HEK293 (cell line): ENCODE measurements around the gene MMP24.

Experiments used
- CTCF ChIA-PET: fragments of 350-600 bp; formaldehyde crosslinking; extraction: SDS; loops from one replicate; lab custom pipeline; 2021; ENCODE audit warnings: antibody characterized with exemption; lab: Yijun Ruan, JAX
- POLR2A ChIA-PET: fragments of 300-600 bp; formaldehyde crosslinking; extraction: SDS; loops from one replicate; lab custom pipeline; 2020; ENCODE audit warnings: antibody characterized with exemption, inconsistent platforms; lab: Yijun Ruan, JAX
- H3K27ac ChIP-seq: fragments of 200-500 bp; sonication (Bioruptor generic); 2 replicates; pipeline ENCODE4 v1.5.1; 2014; ENCODE audit warnings: low read depth, low read length, control low read depth, inconsistent platforms; ENCODE audit errors: extremely low read depth
- H3K36me3 ChIP-seq, 2 experiments: fragments of 200-500 bp in 1 of 2; sonication (Bioruptor generic) in 1 of 2; 1 replicate in 1 of 2; 2 replicates in 1 of 2; pipeline ENCODE4 v1.5.1; 2014 to 2017; ENCODE audit warnings: inconsistent platforms in 2 of 2, low read length in 2 of 2; ENCODE audit not compliant: control insufficient read depth in 2 of 2, insufficient read depth in 1 of 2
- H3K4me1 ChIP-seq: fragments of 200-500 bp; sonication (Bioruptor generic); 2 replicates; pipeline ENCODE4 v1.5.1; 2014; ENCODE audit warnings: mild to moderate bottlenecking, low read length, inconsistent platforms; ENCODE audit not compliant: control insufficient read depth, insufficient read depth
- H3K4me3 ChIP-seq: 2 replicates; pipeline ENCODE4 v1.5.1; 2011; ENCODE audit warnings: low read depth, mild to moderate bottlenecking, control low read depth, low read length, moderate library complexity
- H3K9me3 ChIP-seq: fragments of 200-500 bp; sonication (Bioruptor generic); 2 replicates; pipeline ENCODE4 v1.5.1; 2014; ENCODE audit warnings: low read depth, low read length, inconsistent platforms; ENCODE audit not compliant: control insufficient read depth, insufficient read depth
- HOXA7 ChIP-seq: sonication (generic); formaldehyde crosslinking; IDR thresholded peaks from 2 replicates; pipeline ENCODE4 v1.8.1; 2022; ENCODE audit warnings: missing genetic modification reagents, borderline replicate concordance
- PRDM1 ChIP-seq: fragments of 450-650 bp; formaldehyde crosslinking; IDR thresholded peaks from 2 replicates; pipeline ENCODE4; 2016; ENCODE audit warnings: missing biosample characterization, missing genetic modification characterization
- SCRT2 ChIP-seq: fragments of 450-650 bp; formaldehyde crosslinking; IDR thresholded peaks from 2 replicates; pipeline ENCODE4 v1.5.1; 2016; ENCODE audit warnings: missing biosample characterization, missing genetic modification characterization
- SP3 ChIP-seq: fragments of 450-650 bp; formaldehyde crosslinking; IDR thresholded peaks from 2 replicates; pipeline ENCODE4 v1.5.1; 2016; ENCODE audit warnings: missing biosample characterization, missing genetic modification characterization
- YY2 ChIP-seq: fragments of 450-650 bp; formaldehyde crosslinking; IDR thresholded peaks from 2 replicates; pipeline ENCODE4 v1.5.1; 2016; ENCODE audit warnings: missing biosample characterization, missing genetic modification characterization
- ZFP37 ChIP-seq: fragments of 450-650 bp; formaldehyde crosslinking; IDR thresholded peaks from 2 replicates; pipeline ENCODE4 v1.5.1; 2016; ENCODE audit warnings: missing biosample characterization, missing genetic modification characterization
- ZNF202 ChIP-seq: fragments of 450-650 bp; formaldehyde crosslinking; IDR thresholded peaks from 2 replicates; pipeline ENCODE4 v1.5.1; 2016; ENCODE audit warnings: missing biosample characterization, missing genetic modification characterization, borderline replicate concordance
- ZNF391 ChIP-seq: fragments of 450-650 bp; formaldehyde crosslinking; IDR thresholded peaks from 2 replicates; pipeline ENCODE4 v1.5.1; 2016; ENCODE audit warnings: low read depth, missing biosample characterization, missing genetic modification characterization, borderline replicate concordance
- ZNF510 ChIP-seq: fragments of 450-650 bp; formaldehyde crosslinking; IDR thresholded peaks from 2 replicates; pipeline ENCODE4 v1.5.1; 2018; ENCODE audit warnings: mild to moderate bottlenecking, missing genetic modification characterization, missing biosample characterization; ENCODE audit not compliant: insufficient replicate concordance
- ZNF529 ChIP-seq: fragments of 450-650 bp; formaldehyde crosslinking; IDR thresholded peaks from 2 replicates; pipeline ENCODE4 v1.5.1; 2017; ENCODE audit warnings: missing genetic modification characterization, missing biosample characterization; ENCODE audit not compliant: insufficient replicate concordance
- ZNF664 ChIP-seq: fragments of 450-650 bp; formaldehyde crosslinking; IDR thresholded peaks from 2 replicates; pipeline ENCODE4 v1.5.1; 2016; ENCODE audit warnings: missing biosample characterization, missing genetic modification characterization
- TF ChIP-seq, protein P1 (sequence below): fragments of 450-650 bp; formaldehyde crosslinking; IDR thresholded peaks from 2 replicates; pipeline ENCODE4 v1.5.1; 2016; ENCODE audit warnings: missing biosample characterization, missing genetic modification characterization
- TF ChIP-seq, protein P2 (sequence below): fragments of 450-650 bp; formaldehyde crosslinking; IDR thresholded peaks from 2 replicates; pipeline ENCODE4 v1.5.1; 2017; ENCODE audit warnings: missing biosample characterization, missing genetic modification characterization
- TF ChIP-seq, protein P3 (sequence below): fragments of 450-650 bp; formaldehyde crosslinking; IDR thresholded peaks from 2 replicates; pipeline ENCODE4 v1.5.1; 2017; ENCODE audit warnings: missing biosample characterization, mild to moderate bottlenecking, missing genetic modification characterization, moderate library complexity
- TF ChIP-seq, protein P4 (sequence below): fragments of 450-650 bp; formaldehyde crosslinking; conservative IDR thresholded peaks from 2 replicates; pipeline ENCODE4 v1.5.1; 2016; ENCODE audit warnings: low read depth, missing biosample characterization, missing genetic modification characterization

Gene MMP24

DNA sequence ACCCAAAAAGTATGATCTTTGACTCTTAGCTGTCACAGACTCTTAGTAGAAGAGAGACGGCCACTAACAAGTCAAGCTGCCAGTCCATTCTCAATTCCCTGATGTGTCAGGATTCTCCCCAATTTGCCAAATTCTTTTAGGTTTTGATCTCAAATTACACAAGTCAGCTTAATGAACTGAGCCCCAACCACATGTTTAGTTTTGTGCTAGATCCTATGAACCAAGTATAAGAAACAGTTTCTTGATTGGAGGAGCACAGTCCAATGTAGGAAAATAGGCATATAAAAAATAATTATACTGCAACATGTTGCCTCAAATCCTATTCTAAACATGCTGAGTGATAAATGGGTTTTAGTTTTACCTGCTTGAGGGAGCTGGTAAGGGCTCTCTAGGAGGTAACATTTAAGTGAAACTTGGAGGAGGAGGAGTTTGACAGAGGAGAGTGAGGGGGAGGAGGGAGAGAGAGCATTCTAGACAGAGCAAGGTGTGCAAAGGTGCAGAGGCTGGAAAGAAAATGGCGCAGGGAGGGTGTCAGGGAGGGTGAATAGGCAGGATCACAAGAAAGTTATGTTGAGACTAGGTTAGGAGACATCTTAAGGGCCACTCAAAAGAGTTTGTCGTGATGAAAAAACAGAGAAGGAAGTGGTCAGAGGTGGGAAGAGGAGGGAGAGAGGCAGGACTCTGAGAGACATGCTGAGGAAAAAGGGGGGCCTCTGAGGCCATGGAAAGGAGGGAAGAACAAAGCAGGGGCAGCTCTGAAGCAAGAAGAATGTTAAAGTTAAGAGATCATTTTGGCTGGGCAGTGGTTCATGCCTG is 88.5 kb downstream of the MMP24 start:
- CTCF ChIA-PET, result interaction anchor here (0.6 to 2.8 kb wide), 4 partner anchors 12 to 468 kb away, joined by 3 to 13 read pairs (median 6); no protein-coding TSS in a partner anchor
- H3K27ac ChIP-seq, result no peak overlapping the region
- POLR2A ChIA-PET, result interaction anchor here (0.7 kb wide), 1 partner anchor 146 kb away, joined by 3 read pairs; no protein-coding TSS in a partner anchor
- TF ChIP-seq SP3 (tag by site-specific recombination) (no peak), ZNF529 (tag by site-specific recombination) (no peak), ZNF664 (tag by site-specific recombination) (no peak), ZNF391 (tag by site-specific recombination) (no peak), PRDM1 (tag by site-specific recombination) (peak; percentile 44; the same call in 1 of the 2 replicates), HOXA7 (CRISPR knock-in tag) (no peak), ZFP37 (tag by site-specific recombination) (no peak), SCRT2 (tag by site-specific recombination) (peak; percentile 64; the same call in 1 of the 2 replicates), ZNF202 (tag by site-specific recombination) (no peak), ZNF510 (tag by site-specific recombination) (no peak), YY2 (no peak)
- TF ChIP-seq, protein P1, sequence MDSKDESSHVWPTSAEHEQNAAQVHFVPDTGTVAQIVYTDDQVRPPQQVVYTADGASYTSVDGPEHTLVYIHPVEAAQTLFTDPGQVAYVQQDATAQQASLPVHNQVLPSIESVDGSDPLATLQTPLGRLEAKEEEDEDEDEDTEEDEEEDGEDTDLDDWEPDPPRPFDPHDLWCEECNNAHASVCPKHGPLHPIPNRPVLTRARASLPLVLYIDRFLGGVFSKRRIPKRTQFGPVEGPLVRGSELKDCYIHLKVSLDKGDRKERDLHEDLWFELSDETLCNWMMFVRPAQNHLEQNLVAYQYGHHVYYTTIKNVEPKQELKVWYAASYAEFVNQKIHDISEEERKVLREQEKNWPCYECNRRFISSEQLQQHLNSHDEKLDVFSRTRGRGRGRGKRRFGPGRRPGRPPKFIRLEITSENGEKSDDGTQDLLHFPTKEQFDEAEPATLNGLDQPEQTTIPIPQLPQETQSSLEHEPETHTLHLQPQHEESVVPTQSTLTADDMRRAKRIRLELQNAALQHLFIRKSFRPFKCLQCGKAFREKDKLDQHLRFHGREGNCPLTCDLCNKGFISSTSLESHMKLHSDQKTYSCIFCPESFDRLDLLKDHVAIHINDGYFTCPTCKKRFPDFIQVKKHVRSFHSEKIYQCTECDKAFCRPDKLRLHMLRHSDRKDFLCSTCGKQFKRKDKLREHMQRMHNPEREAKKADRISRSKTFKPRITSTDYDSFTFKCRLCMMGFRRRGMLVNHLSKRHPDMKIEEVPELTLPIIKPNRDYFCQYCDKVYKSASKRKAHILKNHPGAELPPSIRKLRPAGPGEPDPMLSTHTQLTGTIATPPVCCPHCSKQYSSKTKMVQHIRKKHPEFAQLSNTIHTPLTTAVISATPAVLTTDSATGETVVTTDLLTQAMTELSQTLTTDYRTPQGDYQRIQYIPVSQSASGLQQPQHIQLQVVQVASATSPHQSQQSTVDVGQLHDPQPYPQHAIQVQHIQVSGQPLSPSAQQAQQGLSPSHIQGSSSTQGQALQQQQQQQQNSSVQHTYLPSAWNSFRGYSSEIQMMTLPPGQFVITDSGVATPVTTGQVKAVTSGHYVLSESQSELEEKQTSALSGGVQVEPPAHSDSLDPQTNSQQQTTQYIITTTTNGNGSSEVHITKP (tag by site-specific recombination), result no peak
- TF ChIP-seq, protein P2, sequence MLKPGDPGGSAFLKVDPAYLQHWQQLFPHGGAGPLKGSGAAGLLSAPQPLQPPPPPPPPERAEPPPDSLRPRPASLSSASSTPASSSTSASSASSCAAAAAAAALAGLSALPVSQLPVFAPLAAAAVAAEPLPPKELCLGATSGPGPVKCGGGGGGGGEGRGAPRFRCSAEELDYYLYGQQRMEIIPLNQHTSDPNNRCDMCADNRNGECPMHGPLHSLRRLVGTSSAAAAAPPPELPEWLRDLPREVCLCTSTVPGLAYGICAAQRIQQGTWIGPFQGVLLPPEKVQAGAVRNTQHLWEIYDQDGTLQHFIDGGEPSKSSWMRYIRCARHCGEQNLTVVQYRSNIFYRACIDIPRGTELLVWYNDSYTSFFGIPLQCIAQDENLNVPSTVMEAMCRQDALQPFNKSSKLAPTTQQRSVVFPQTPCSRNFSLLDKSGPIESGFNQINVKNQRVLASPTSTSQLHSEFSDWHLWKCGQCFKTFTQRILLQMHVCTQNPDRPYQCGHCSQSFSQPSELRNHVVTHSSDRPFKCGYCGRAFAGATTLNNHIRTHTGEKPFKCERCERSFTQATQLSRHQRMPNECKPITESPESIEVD (tag by site-specific recombination), result peak; percentile 58
- TF ChIP-seq, protein P3, sequence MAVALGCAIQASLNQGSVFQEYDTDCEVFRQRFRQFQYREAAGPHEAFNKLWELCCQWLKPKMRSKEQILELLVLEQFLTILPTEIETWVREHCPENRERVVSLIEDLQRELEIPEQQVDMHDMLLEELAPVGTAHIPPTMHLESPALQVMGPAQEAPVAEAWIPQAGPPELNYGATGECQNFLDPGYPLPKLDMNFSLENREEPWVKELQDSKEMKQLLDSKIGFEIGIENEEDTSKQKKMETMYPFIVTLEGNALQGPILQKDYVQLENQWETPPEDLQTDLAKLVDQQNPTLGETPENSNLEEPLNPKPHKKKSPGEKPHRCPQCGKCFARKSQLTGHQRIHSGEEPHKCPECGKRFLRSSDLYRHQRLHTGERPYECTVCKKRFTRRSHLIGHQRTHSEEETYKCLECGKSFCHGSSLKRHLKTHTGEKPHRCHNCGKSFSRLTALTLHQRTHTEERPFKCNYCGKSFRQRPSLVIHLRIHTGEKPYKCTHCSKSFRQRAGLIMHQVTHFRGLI, result peak; percentile 19; the same call in 1 of the 2 replicates
- TF ChIP-seq, protein P4, sequence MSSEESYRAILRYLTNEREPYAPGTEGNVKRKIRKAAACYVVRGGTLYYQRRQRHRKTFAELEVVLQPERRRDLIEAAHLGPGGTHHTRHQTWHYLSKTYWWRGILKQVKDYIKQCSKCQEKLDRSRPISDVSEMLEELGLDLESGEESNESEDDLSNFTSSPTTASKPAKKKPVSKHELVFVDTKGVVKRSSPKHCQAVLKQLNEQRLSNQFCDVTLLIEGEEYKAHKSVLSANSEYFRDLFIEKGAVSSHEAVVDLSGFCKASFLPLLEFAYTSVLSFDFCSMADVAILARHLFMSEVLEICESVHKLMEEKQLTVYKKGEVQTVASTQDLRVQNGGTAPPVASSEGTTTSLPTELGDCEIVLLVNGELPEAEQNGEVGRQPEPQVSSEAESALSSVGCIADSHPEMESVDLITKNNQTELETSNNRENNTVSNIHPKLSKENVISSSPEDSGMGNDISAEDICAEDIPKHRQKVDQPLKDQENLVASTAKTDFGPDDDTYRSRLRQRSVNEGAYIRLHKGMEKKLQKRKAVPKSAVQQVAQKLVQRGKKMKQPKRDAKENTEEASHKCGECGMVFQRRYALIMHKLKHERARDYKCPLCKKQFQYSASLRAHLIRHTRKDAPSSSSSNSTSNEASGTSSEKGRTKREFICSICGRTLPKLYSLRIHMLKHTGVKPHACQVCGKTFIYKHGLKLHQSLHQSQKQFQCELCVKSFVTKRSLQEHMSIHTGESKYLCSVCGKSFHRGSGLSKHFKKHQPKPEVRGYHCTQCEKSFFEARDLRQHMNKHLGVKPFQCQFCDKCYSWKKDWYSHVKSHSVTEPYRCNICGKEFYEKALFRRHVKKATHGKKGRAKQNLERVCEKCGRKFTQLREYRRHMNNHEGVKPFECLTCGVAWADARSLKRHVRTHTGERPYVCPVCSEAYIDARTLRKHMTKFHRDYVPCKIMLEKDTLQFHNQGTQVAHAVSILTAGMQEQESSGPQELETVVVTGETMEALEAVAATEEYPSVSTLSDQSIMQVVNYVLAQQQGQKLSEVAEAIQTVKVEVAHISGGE, result no peak
- H3K4me3 ChIP-seq, result no peak overlapping the region
- H3K36me3 ChIP-seq, result no peaks in the 10 kb centered on the region
- peaks cover 33% of the 10 kb centered on the region for H3K4me1 ChIP-seq
- no peaks in the 10 kb centered on the region for H3K9me3 ChIP-seq
